OCI-LY7 (cell line): Measurements from ENCODE around the gene ADGRD1. TPM values are rescaled to one million over a fixed set of nuclear protein-coding genes. Genes with fewer than 3 reads are reported as not detected.

Experiments
- BruUV-seq: library from RNA; stranded (reverse); fragments of 400-500 nt; replicated peaks from 2 replicates; lab custom pipeline; 2021; lab: Mats Ljungman, UMichigan
- CTCF ChIA-PET: fragments of 300-600 bp; sonication (Branson Sonifier 250); formaldehyde crosslinking; loops from one replicate; lab custom pipeline; 2022; ENCODE audit warnings: antibody characterized with exemption; ENCODE audit not compliant: unreplicated experiment; lab: Charles Lee
- POLR2A ChIA-PET: fragments of 300-600 bp; sonication (Branson Sonifier 250); formaldehyde crosslinking; loops from one replicate; lab custom pipeline; 2022; ENCODE audit warnings: antibody characterized with exemption; lab: Charles Lee
- DNase-seq: peaks from one replicate; pipeline ENCODE4 v3.0.0-alpha.2; 2015; ENCODE audit warnings: low spot score
- H2AFZ ChIP-seq: fragments of 200-600 bp; sonication (generic), shearing (Covaris generic); 2 replicates; pipeline ENCODE4 v1.6.1; 2014; ENCODE audit warnings: mild to moderate bottlenecking, antibody characterized with exemption, low read length, moderate library complexity
- H3K27ac ChIP-seq: fragments of 200-600 bp; sonication (generic); 2 replicates; pipeline ENCODE4 v1.5.1; 2014; ENCODE audit warnings: mixed run types, low read depth, mild to moderate bottlenecking, moderate library complexity, low read length, inconsistent platforms; ENCODE audit not compliant: poor library complexity, severe bottlenecking
- H3K36me3 ChIP-seq: fragments of 200-600 bp; sonication (generic); 2 replicates; pipeline ENCODE4 v1.6.1; 2014; ENCODE audit warnings: mild to moderate bottlenecking, antibody characterized with exemption, low read length, moderate library complexity, mixed read lengths; ENCODE audit not compliant: insufficient read depth
- H3K4me1 ChIP-seq: fragments of 200-600 bp; sonication (generic); 2 replicates; pipeline ENCODE4 v1.5.1; 2014; ENCODE audit warnings: mild to moderate bottlenecking, low read length; ENCODE audit not compliant: insufficient read depth, poor library complexity, severe bottlenecking
- H3K4me2 ChIP-seq: fragments of 200-600 bp; sonication (generic); 2 replicates; pipeline ENCODE4 v1.6.1; 2014; ENCODE audit warnings: mild to moderate bottlenecking, low read length
- H3K4me3 ChIP-seq: fragments of 200-600 bp; sonication (generic); 2 replicates; pipeline ENCODE4 v1.5.1; 2014; ENCODE audit warnings: mild to moderate bottlenecking, low read depth, low read length; ENCODE audit not compliant: poor library complexity, severe bottlenecking
- H3K79me2 ChIP-seq: fragments of 200-600 bp; sonication (generic); 2 replicates; pipeline ENCODE4 v1.6.1; 2016; ENCODE audit warnings: low read depth, mild to moderate bottlenecking, low read length, moderate library complexity, mixed read lengths; ENCODE audit not compliant: insufficient read depth
- H3K9me2 ChIP-seq: fragments of 200-600 bp; sonication (generic); 2 replicates; pipeline ENCODE4 v1.6.1; 2016; ENCODE audit warnings: mild to moderate bottlenecking, low read length, mixed read lengths; ENCODE audit not compliant: insufficient read depth
- H3K9me3 ChIP-seq: fragments of 200-600 bp; sonication (generic); 2 replicates; pipeline ENCODE4 v1.6.1; 2014; ENCODE audit warnings: mild to moderate bottlenecking, mixed run types, low read length, mixed read lengths
- H4K20me1 ChIP-seq: fragments of 200-600 bp; sonication (generic); 2 replicates; pipeline ENCODE4 v1.6.1; 2014; ENCODE audit warnings: mild to moderate bottlenecking, antibody characterized with exemption, low read length, moderate library complexity, mixed read lengths; ENCODE audit not compliant: insufficient read depth
- CTCF ChIP-seq: fragments of 200-600 bp; sonication (generic); conservative IDR thresholded peaks from 2 replicates; pipeline ENCODE4 v1.5.1; 2014; ENCODE audit warnings: mild to moderate bottlenecking, antibody characterized with exemption, low read length, moderate library complexity, mixed read lengths
- EZH2phosphoT487 ChIP-seq: fragments of 200-600 bp; sonication (generic); IDR thresholded peaks from 2 replicates; pipeline ENCODE4 v1.6.1; 2018; ENCODE audit warnings: low read depth, borderline replicate concordance, mild to moderate bottlenecking, mixed run types, antibody characterized with exemption, low read length, moderate library complexity, mixed read lengths
- intact Hi-C: fragments of 100-400 bp; cut with micrococcal nuclease; formaldehyde crosslinking; loops from one replicate; pipeline ENCODE4 v1.10.0; 2022; ENCODE audit not compliant: unreplicated experiment
- total RNA-seq, 2 experiments: library from RNA; depleted of rRNA in 1 of 2; stranded (reverse); fragments of >200 nt in 1 of 2; shearing (Covaris generic) in 1 of 2; gene quantifications; 2 replicates each; pipeline ENCODE4 v1.2.3, GENCODE V29; 2014 to 2022

ADGRD1 gene
- total RNA-seq, 2 experiments from 2014 or later, result 1.0 to 1.7 TPM

GRCh38 chr12:131033486-131033885 is 79.8 kb downstream of the ADGRD1 start:
- Histone ChIP-seq H3K36me3 (no peaks in the 10 kb centered on the region), H3K9me3 (no peaks in the 10 kb centered on the region), H3K79me2 (peaks cover 6% of the 10 kb centered on the region; the same call in 1 of the 2 replicates), H3K4me3 (peak overlapping the region; percentile 63), H3K4me2 (peak overlapping the region; percentile 59; the same call in 1 of the 2 replicates), H3K27ac (no peak overlapping the region), H2AFZ (no peak overlapping the region), H3K9me2 (no peaks in the 10 kb centered on the region), H3K4me1 (peaks cover 61% of the 10 kb centered on the region), H4K20me1 (no peaks in the 10 kb centered on the region)
- no TSS peak for BruUV-seq
- DNase-seq, result no peak
- intact Hi-C loops, result loop anchor here (10.0 kb wide), 1 partner anchor 119 kb away; no protein-coding TSS in a partner anchor
- ChIA-PET POLR2A (no interaction called here), CTCF (no interaction called here)
- TF ChIP-seq CTCF (no peak), EZH2phosphoT487 (no peak)

DNA sequence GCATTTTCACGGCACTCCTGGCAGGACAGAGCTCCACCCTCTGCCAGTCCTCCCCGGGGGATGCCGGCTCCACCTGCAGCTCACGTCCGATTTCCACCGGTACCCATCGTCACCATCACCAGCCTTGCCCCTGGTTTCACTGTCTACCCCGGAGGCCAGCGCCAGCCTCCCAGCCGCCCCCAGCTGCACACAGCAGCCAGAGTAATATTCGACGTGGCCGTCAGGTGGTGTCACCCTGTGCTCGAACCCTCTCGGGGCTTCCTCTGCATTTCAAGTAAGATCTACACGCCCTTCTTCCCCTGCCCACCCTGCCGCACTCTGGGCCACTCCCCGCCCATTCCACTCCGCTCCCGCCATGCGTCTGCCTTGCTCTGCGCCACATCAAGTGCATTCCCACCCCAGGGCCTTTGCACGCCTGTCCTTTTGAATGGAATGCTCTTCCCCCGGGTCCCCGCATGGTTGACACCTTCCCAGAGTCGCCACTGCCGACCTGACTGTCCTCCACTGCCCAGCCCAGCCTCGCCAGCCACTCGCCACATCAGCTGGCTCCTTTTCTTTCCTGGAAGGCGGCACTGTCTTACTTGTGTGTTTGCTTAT is 80.3 kb downstream of the ADGRD1 start:
- POLR2A ChIA-PET, result interaction anchor here (0.6 kb wide), 1 partner anchor 340 kb away, joined by 3 read pairs; no protein-coding TSS in a partner anchor
- no peaks in the 10 kb centered on the region for H3K36me3 ChIP-seq
- H3K4me2 ChIP-seq, result peak overlapping the region; percentile 59
- no TSS peak for BruUV-seq
- peak overlapping the region; percentile 94 for H3K27ac ChIP-seq
- intact Hi-C loops, result loop anchor here (10.0 kb wide), 1 partner anchor 119 kb away; no protein-coding TSS in a partner anchor
- peak overlapping the region; percentile 63 for H3K4me3 ChIP-seq
- no peaks in the 10 kb centered on the region for H3K9me2 ChIP-seq
- TF ChIP-seq CTCF (no peak), EZH2phosphoT487 (no peak)
- H3K79me2 ChIP-seq, result peaks cover 6% of the 10 kb centered on the region; the same call in 1 of the 2 replicates
- no peaks in the 10 kb centered on the region for H3K9me3 ChIP-seq
- peaks cover 57% of the 10 kb centered on the region for H3K4me1 ChIP-seq
- CTCF ChIA-PET, result interaction anchor here (1.1 kb wide), 1 partner anchor 70 kb away, joined by 4 read pairs; no protein-coding TSS in a partner anchor
- no peaks in the 10 kb centered on the region for H4K20me1 ChIP-seq
- DNase-seq, result no peak
- H2AFZ ChIP-seq, result no peak overlapping the region
